Measurements from ENCODE around the gene DCPS.
A peak's percentile ranks its signal among the peaks of the same experiment; 100 is the strongest.

DNA sequence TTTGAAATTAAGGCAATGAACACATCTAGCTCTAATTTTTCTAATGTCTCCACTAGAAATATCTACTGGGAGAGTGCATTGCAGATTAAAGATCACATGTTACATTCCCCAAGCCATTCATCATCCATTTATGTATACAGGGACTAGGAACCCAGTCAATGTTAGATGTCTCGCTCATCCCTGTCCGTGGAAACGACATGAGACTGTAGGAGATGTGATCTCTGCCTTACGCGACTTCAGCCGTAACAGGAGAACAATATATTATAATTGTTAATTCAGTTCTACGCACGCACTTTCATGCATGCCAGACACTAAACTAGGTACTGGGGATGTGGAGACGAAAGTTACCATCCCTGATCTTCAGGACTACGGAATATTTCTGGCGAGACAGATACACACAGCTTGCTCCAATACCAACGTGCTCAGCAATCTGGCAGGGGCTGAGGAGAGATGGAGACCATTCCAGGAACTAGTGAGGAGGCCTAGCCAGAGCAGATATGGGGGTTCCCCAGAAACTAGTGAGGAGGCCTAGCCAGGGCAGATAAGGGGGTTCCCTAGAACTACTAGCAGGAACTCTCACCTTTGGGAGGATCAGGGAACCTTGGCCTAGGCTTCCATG is 706 bp downstream of the DCPS start:
- TF ChIP-seq POLR2AphosphoS5 (IDR thresholded peaks at IDR 0.05; ENCODE audit: low read depth, low read length) (no peak), TAF1 (IDR thresholded peaks at IDR 0.05; ENCODE audit: borderline replicate concordance, insufficient read depth, low read length) (no peak), SIN3A (IDR thresholded peaks at IDR 0.05; ENCODE audit: borderline replicate concordance, insufficient read depth, low read length) (0 out of 2 replicates have a peak, but pooled peaks have one; percentile 2), FOXP2 (optimal IDR thresholded peaks at IDR 0.05; ENCODE audit: borderline replicate concordance, extremely low read depth, extremely low read length, insufficient read depth) (no peak)
- TF ChIP-seq, protein P1, sequence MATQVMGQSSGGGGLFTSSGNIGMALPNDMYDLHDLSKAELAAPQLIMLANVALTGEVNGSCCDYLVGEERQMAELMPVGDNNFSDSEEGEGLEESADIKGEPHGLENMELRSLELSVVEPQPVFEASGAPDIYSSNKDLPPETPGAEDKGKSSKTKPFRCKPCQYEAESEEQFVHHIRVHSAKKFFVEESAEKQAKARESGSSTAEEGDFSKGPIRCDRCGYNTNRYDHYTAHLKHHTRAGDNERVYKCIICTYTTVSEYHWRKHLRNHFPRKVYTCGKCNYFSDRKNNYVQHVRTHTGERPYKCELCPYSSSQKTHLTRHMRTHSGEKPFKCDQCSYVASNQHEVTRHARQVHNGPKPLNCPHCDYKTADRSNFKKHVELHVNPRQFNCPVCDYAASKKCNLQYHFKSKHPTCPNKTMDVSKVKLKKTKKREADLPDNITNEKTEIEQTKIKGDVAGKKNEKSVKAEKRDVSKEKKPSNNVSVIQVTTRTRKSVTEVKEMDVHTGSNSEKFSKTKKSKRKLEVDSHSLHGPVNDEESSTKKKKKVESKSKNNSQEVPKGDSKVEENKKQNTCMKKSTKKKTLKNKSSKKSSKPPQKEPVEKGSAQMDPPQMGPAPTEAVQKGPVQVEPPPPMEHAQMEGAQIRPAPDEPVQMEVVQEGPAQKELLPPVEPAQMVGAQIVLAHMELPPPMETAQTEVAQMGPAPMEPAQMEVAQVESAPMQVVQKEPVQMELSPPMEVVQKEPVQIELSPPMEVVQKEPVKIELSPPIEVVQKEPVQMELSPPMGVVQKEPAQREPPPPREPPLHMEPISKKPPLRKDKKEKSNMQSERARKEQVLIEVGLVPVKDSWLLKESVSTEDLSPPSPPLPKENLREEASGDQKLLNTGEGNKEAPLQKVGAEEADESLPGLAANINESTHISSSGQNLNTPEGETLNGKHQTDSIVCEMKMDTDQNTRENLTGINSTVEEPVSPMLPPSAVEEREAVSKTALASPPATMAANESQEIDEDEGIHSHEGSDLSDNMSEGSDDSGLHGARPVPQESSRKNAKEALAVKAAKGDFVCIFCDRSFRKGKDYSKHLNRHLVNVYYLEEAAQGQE (IDR thresholded peaks at IDR 0.05; ENCODE audit: insufficient read depth in 1 of 2, low read depth in 2 of 2, low read length in 2 of 2): no peak

Measured in PFSK-1 (cell line).